Stimulated activated CD8-positive, alpha-beta memory T cell treated with anti-CD3 and anti-CD28 coated beads, Interleukin-12 subunit alpha, Interleukin-12 subunit beta, amount 100 ng/mL, for 1 hour (primary cell): ENCODE results near the gene ERG.

Experiments
- DNase-seq: peaks from one replicate; pipeline ENCODE4 v3.0.0-alpha.2; 2020; ENCODE audit warnings: low read depth

The ERG gene

GRCh38 chr21:38498057-38498833 lies at the start of gene ERG:
ERG (minus strand) TSS chr21:38498477; CDS start chr21:38498380, 97 bp downstream.
- no peak for DNase-seq

- no peak for DNase-seq
Measured at GRCh38 chr21:38544661-38545060, 46.4 kb upstream of the ERG start.

GRCh38 chr21:38542263-38542662 lies 44.0 kb upstream of the ERG start:
- DNase-seq, result no peak

- DNase-seq, result no peak
Measured at GRCh38 chr21:38538353-38538752, 40.1 kb upstream of the ERG start.

GRCh38 chr21:38534591-38534990 lies 36.3 kb upstream of the ERG start:
- no peak for DNase-seq

GRCh38 chr21:38533887-38534286 lies 35.6 kb upstream of the ERG start:
- DNase-seq, result no peak

GRCh38 chr21:38531591-38531990 lies 33.3 kb upstream of the ERG start:
- no peak for DNase-seq

GRCh38 chr21:38531039-38531541 lies 32.8 kb upstream of the ERG start:
- DNase-seq, result no peak

GRCh38 chr21:38527737-38528136 lies 29.5 kb upstream of the ERG start:
- no peak for DNase-seq

GRCh38 chr21:38525454-38525853 lies 27.2 kb upstream of the ERG start:
- DNase-seq, result no peak

- no peak for DNase-seq
Measured at GRCh38 chr21:38524168-38525153, 26.2 kb upstream of the ERG start.

- no peak for DNase-seq
Measured at GRCh38 chr21:38520511-38520910, 22.2 kb upstream of the ERG start.

GRCh38 chr21:38511662-38512243 lies 13.5 kb upstream of the ERG start:
- DNase-seq, result no peak

GRCh38 chr21:38511198-38511597 lies 12.9 kb upstream of the ERG start:
- DNase-seq, result no peak

- DNase-seq, result no peak
Measured at GRCh38 chr21:38507374-38507942, 9.2 kb upstream of the ERG start.

- no peak for DNase-seq
Measured at GRCh38 chr21:38506661-38507281, 8.5 kb upstream of the ERG start.

- no peak for DNase-seq
Measured at GRCh38 chr21:38505654-38506523, 7.6 kb upstream of the ERG start.

GRCh38 chr21:38504066-38504465 lies 5.8 kb upstream of the ERG start:
- DNase-seq, result no peak

GRCh38 chr21:38503583-38503982 lies 5.3 kb upstream of the ERG start:
- no peak for DNase-seq

GRCh38 chr21:38500073-38500472 lies 1.8 kb upstream of the ERG start:
- no peak for DNase-seq

GRCh38 chr21:38499296-38499695 lies 1.0 kb upstream of the ERG start:
- no peak for DNase-seq
